Stromal cell of bone marrow (primary cell): ENCODE measurements around the gene GNPDA2.
A peak's percentile ranks its signal among the peaks of the same experiment; 100 is the strongest.
"Not testable (repeated sequence)": the region's sequence is repeated elsewhere in the genome, so short reads cannot be mapped to it uniquely, and the experiment has no call there.

Experiments used
- DNase-seq: peaks from one replicate; pipeline ENCODE4 v3.0.0-alpha.2; 2012; ENCODE audit warnings: low read depth

The GNPDA2 gene

GRCh38 chr4:44726038-44726871 lies at the start of gene GNPDA2:
TSS of gene GNPDA2 (minus strand) at chr4:44726556. CDS start at chr4:44722207, 4,349 bp downstream.
- DNase-seq, result peak; percentile 76

GRCh38 chr4:44772340-44772739 lies 46.0 kb upstream of the GNPDA2 start:
- DNase-seq, result no peak

- DNase-seq, result no peak
Measured at GRCh38 chr4:44771789-44772188, 45.4 kb upstream of the GNPDA2 start.

- no peak for DNase-seq
Measured at GRCh38 chr4:44766453-44766852, 40.1 kb upstream of the GNPDA2 start.

DNA sequence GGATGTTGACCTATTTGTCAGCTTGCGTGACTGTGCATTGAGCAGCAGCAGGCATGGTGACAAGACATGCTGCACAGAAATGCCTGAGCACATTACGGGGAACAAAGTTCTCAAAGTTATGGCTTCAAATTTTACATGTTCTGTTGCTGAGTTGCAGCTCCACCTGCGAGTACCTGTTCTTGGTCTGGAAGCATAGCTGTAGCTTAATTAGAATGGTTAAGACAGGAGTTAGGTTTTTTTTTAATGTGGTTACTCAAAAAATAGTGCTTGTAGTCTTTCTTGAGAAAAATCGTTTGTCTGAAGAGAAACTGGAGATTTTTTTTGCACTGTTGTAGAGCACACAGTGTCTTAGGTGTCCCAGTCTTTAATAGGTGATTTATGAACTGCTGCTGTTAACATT lies 38.8 kb upstream of the GNPDA2 start:
- DNase-seq, result no peak

DNA sequence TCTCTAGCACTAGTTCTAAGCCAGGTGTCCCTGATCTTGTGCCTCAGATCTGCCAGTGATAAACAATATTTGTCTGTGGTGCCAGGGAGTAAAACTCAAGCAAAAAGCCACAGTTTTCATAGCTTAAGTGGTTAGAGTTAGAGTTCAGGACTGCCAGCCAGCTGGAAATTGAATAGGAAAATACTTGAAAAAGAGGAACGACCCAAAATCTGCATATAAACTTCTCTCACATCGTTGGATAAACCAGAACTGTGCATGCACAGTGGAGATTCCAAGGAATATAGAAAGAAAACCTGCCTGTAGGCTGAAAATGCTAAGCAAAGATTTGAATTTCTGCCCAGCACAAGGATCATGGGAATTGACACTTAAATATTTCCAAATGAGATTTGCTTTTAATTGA lies 35.0 kb upstream of the GNPDA2 start:
- no peak for DNase-seq

- DNase-seq, result peak; percentile 18
Measured at GRCh38 chr4:44760142-44760898, 34.0 kb upstream of the GNPDA2 start.

- peak; percentile 1 for DNase-seq
Measured at GRCh38 chr4:44756559-44756958, 30.2 kb upstream of the GNPDA2 start.

DNA sequence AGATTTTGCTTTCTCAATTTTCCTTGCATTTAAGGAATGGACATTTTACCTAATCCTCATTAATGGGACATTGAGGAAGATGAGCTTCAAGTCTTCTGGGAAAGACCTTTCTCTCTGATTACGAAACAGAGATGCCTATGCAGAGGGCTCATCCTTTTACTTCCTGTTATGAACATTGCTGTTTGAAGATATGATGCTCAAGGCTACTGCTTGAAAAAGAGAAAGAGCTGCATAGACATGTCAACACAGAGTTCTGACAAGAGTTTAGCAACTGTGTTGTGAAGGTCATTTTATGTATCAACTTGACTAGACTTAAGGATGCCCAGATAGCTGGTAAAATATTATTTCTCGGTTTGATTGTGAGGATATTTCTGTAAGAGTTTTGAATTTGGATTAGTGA lies 13.8 kb upstream of the GNPDA2 start:
- no peak for DNase-seq

DNA sequence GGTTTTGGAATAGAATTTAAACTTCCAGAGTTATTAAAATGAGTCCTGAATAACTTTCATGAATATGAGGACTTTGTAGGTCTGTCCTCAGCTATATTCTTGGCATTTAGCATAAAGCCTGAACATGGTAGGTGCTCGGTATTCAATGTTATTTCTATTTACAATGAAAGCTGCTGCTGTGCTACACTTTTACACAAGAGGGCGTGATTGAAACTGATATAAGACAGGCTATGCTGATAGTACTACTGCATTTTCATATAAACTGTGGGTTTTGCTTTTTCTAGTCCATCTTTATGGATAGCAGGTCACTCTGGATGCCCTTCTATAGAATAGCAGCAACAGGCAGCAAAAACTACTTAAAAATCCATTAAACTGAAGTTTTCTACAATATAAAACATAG lies 12.3 kb upstream of the GNPDA2 start:
- DNase-seq, result no peak

- no peak for DNase-seq
Measured at GRCh38 chr4:44736900-44737299, 10.5 kb upstream of the GNPDA2 start.

DNA sequence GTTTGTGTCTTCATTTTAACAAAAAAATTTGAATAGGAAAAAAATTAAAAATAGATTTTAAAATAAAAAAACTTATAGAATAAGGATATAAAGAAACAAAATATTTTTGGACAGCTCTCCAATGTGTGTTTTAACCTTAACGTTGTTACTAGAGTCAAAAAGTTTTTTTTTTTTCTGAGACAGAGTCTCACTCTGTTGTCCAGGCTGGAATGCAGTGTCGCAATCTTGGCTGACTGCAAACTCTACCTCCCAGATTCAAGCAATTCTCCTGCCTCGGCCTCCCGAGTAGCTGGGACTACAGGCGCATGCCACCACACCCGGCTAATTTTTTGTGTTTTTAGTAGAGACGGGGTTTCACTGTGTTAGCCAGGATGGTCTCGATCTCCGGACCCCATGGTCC lies 2.3 kb upstream of the GNPDA2 start:
- DNase-seq, result not testable (repeated sequence)

DNA sequence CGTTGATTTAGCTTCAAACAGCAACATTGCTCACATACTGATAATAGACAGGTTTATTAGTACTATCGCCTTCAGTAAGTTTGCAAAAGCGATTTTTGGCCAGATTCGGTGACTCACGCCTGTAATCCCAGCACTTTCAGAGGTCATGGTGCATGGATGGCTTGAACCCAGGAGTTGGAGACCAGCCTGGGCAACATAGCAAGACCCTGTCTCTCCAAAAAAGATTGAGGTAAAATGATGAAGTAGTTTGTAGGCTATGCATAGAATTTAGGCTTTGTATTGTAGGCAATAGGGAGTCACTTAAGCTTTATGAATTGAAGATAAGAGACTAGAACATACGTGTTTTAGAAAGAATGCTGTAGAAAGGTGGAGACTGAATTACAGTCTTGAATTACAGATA lies 1.1 kb upstream of the GNPDA2 start:
- DNase-seq, result no peak

- DNase-seq, result no peak
Measured at GRCh38 chr4:44725726-44726037, 674 bp downstream of the GNPDA2 start.

DNA sequence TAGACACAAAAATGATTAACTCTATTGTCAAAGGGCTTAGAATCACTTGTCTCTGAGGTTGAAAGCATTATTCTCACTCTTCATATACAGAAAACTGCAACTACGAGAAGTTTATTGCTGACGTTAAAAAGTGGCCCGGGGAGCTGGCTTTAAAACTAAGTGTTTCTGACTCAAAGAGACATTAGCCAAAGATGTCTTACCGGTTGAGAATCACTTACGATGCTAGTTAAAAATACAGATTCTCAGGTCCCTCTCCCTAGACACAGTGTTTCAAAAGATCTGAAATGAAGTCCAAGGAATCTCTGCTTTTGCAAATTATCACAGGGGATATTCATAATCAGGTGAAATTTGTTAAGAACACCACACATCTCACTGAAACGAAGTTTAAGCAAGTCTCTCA lies 1.2 kb downstream of the GNPDA2 start:
- DNase-seq, result no peak

- no peak for DNase-seq
Measured at GRCh38 chr4:44722001-44722400, 4.4 kb downstream of the GNPDA2 start.

GRCh38 chr4:44720371-44720770 lies 6.0 kb downstream of the GNPDA2 start:
- no peak for DNase-seq

GRCh38 chr4:44716597-44716996 lies 9.8 kb downstream of the GNPDA2 start:
- no peak for DNase-seq

GRCh38 chr4:44713125-44713524 lies 13.2 kb downstream of the GNPDA2 start:
- DNase-seq, result no peak

DNA sequence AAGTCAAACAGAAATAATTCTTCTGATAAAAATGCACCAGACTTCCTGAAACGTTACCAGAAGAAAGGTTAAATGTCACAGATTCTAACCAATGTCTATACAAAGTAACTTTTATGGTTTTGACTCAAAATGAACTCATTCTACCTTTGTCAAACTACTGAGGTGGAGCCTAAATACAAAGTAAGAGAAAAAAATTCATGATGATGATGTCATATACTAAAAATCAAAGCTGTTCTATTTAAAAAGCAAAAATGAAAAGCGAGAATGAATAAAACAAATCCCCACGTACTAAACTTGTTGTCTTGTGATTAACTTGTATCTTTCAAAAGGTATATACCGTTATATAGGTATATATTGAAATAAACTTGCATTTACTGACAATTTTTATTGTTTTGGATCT lies 21.7 kb downstream of the GNPDA2 start:
- no peak for DNase-seq

GRCh38 chr4:44701037-44701436 lies 25.3 kb downstream of the GNPDA2 start:
- no peak for DNase-seq

- no peak for DNase-seq
Measured at GRCh38 chr4:44700427-44700826, 25.9 kb downstream of the GNPDA2 start.

DNA sequence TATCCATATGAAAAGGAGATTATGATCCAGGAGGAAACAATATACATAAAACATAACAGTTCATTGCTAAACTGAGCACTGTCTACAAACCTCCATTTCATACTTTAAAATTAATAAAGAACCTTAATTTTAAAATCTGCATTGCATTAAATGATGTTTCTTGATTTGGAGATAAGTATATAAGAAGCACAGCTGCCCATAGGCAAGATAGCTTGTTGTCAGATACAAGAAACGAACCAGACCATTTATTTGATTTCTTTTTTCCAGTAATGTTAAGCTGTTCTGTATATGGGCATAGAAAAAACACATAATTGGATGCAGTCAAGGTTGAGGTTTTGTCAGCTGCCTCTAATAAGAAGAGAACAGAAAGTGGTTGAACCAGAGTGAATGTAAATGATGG lies 41.7 kb downstream of the GNPDA2 start:
- DNase-seq, result no peak

- no peak for DNase-seq
Measured at GRCh38 chr4:44679060-44679459, 47.3 kb downstream of the GNPDA2 start.
